ENCODE data around the gene KCNN2. TPM values are rescaled to one million over a fixed set of nuclear protein-coding genes. Genes with fewer than 3 reads are reported as not detected.

Gene KCNN2
- total RNA-seq, 1 donor from 2014 or later: 2.0 TPM

GRCh38 chr5:114367029-114367428, 5.2 kb downstream of the KCNN2 start:
- H3K27ac Mint-ChIP-seq: no peak overlapping the region
- DNase-seq (ENCODE audit: low spot score, unreplicated experiment): no peak
- H3K9me3 Mint-ChIP-seq (ENCODE audit: low read depth): no peaks in the 10 kb centered on the region
- H3K4me1 Mint-ChIP-seq (ENCODE audit: low read depth): peaks cover 6% of the 10 kb centered on the region
- TF ChIP-seq, protein P1, sequence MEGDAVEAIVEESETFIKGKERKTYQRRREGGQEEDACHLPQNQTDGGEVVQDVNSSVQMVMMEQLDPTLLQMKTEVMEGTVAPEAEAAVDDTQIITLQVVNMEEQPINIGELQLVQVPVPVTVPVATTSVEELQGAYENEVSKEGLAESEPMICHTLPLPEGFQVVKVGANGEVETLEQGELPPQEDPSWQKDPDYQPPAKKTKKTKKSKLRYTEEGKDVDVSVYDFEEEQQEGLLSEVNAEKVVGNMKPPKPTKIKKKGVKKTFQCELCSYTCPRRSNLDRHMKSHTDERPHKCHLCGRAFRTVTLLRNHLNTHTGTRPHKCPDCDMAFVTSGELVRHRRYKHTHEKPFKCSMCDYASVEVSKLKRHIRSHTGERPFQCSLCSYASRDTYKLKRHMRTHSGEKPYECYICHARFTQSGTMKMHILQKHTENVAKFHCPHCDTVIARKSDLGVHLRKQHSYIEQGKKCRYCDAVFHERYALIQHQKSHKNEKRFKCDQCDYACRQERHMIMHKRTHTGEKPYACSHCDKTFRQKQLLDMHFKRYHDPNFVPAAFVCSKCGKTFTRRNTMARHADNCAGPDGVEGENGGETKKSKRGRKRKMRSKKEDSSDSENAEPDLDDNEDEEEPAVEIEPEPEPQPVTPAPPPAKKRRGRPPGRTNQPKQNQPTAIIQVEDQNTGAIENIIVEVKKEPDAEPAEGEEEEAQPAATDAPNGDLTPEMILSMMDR (IDR thresholded peaks at IDR 0.05; ENCODE audit: unreplicated experiment): no peak
- H3K4me3 Mint-ChIP-seq (ENCODE audit: low read depth): no peak overlapping the region
- H3K27me3 Mint-ChIP-seq: peaks cover 16% of the 10 kb centered on the region
- H3K36me3 Mint-ChIP-seq (ENCODE audit: insufficient read depth): no peaks in the 10 kb centered on the region

DNA sequence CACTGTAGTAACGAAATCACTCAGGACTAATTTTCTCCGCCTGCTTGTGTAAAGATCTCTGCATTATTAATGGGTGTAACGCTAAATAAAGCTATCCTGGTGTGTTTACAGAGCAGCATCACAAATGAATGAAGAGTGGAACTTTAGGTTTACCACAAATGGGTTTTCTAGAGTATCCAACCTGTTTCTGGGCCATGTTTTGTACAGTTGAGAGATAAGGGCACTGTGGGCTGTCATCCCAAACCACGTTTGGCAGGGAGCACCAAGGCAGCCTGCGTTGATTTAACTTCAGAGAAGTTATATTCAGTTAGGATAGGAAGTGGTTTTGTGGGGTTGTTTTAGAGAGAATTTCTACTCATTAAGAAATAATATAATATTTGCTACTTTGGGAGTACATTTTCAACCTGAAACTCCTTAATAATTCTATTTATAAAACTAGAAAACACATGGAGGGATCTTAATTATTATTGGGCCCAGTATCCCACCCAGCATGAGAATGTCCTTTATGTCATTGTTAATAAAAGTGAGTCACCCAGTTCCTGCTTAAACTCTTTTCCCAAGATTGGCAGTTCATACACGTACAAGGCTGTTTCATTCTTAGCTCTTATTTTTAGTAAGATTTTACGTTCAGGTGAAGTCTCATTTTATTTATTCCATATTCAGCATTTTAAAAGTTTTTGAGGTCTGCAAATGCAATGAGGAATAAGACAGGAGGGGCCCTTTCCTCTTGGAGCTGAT, 8.0 kb downstream of the KCNN2 start:
- TF ChIP-seq, protein P1 (IDR thresholded peaks at IDR 0.05; ENCODE audit: unreplicated experiment): no peak
- Mint-ChIP-seq H3K27me3 (no peaks in the 10 kb centered on the region), H3K36me3 (ENCODE audit: insufficient read depth) (no peaks in the 10 kb centered on the region), H3K4me3 (ENCODE audit: low read depth) (no peak overlapping the region), H3K4me1 (ENCODE audit: low read depth) (no peaks in the 10 kb centered on the region), H3K27ac (no peak overlapping the region), H3K9me3 (ENCODE audit: low read depth) (no peaks in the 10 kb centered on the region)
- no peak for DNase-seq (ENCODE audit: low spot score, unreplicated experiment)

GRCh38 chr5:114377050-114377844, 15.4 kb downstream of the KCNN2 start:
- TF ChIP-seq, protein P1 (IDR thresholded peaks at IDR 0.05; ENCODE audit: unreplicated experiment): no peak
- Mint-ChIP-seq H3K4me3 (ENCODE audit: low read depth) (no peak overlapping the region), H3K36me3 (ENCODE audit: insufficient read depth) (no peaks in the 10 kb centered on the region), H3K27ac (no peak overlapping the region), H3K9me3 (ENCODE audit: low read depth) (no peaks in the 10 kb centered on the region), H3K4me1 (ENCODE audit: low read depth) (no peaks in the 10 kb centered on the region), H3K27me3 (no peaks in the 10 kb centered on the region)
- DNase-seq (ENCODE audit: low spot score, unreplicated experiment): no peak

- Mint-ChIP-seq H3K4me1 (ENCODE audit: low read depth) (no peaks in the 10 kb centered on the region), H3K27me3 (no peaks in the 10 kb centered on the region), H3K36me3 (ENCODE audit: insufficient read depth) (no peaks in the 10 kb centered on the region), H3K27ac (no peak overlapping the region), H3K4me3 (ENCODE audit: low read depth) (no peak overlapping the region), H3K9me3 (ENCODE audit: low read depth) (no peaks in the 10 kb centered on the region)
- DNase-seq (ENCODE audit: low spot score, unreplicated experiment): no peak
- TF ChIP-seq, protein P1 (IDR thresholded peaks at IDR 0.05; ENCODE audit: unreplicated experiment): no peak
These were observed 16.1 kb downstream of the KCNN2 start for GRCh38 chr5:114377946-114378345.

DNA sequence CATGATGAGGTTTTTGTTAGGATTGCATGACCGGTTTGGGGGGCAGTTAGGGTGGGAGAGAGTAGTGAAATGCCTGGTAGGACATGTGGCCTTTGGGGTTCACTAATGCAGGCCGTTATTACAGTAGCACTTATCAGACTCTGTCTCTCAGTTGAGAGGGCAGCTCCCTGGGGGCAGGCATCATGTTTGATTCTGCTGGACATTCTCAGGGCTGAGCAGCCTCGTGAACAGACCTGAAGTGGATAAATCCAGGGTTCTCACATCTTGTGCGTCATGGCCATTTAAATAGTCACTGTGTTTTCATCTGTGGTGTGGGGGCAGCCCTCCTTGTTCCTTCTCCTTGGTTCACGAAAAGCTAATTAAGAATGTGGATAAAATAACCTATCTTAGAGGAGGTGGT, 18.9 kb downstream of the KCNN2 start:
- Mint-ChIP-seq H3K4me3 (ENCODE audit: low read depth) (no peak overlapping the region), H3K27ac (no peak overlapping the region), H3K27me3 (no peaks in the 10 kb centered on the region), H3K36me3 (ENCODE audit: insufficient read depth) (no peaks in the 10 kb centered on the region), H3K9me3 (ENCODE audit: low read depth) (no peaks in the 10 kb centered on the region), H3K4me1 (ENCODE audit: low read depth) (no peaks in the 10 kb centered on the region)
- no peak for DNase-seq (ENCODE audit: low spot score, unreplicated experiment)
- TF ChIP-seq, protein P1 (IDR thresholded peaks at IDR 0.05; ENCODE audit: unreplicated experiment): no peak

Measured in progenitor cell of endocrine pancreas (in vitro differentiated cells).